Endometrial microvascular endothelial cells (primary cell): ENCODE measurements around the gene SLC28A1. TPM values are rescaled to one million over a fixed set of nuclear protein-coding genes. Genes with fewer than 3 reads are reported as not detected.
"Not testable (repeated sequence)": the region's sequence is repeated elsewhere in the genome, so short reads cannot be mapped to it uniquely, and the experiment has no call there.

Experiments used
- in situ Hi-C: cut with HindIII; loops from 2 replicates; pipeline ENCODE4 v1.10.0; 2017; ENCODE audit warnings: low sequenced_read_pairs, low pct_unique_long_range_greater_than_20kb; ENCODE audit errors: inconsistent ontology term
- total RNA-seq: library from RNA; depleted of rRNA; stranded (reverse); fragments of >200 nt; gene quantifications from one replicate; pipeline ENCODE4 v1.2.3, GENCODE V29; 2015; ENCODE audit errors: inconsistent ontology term

SLC28A1 gene
- total RNA-seq, 1 donor from 2014 or later = not detected

- in situ Hi-C loops = no loop called here
These were observed 25.3 kb upstream of the SLC28A1 start for GRCh38 chr15:84859144-84859543.

- in situ Hi-C loops = no loop called here
These were observed 24.8 kb upstream of the SLC28A1 start for GRCh38 chr15:84859651-84860050.

- in situ Hi-C loops = no loop called here
These were observed 22.7 kb upstream of the SLC28A1 start for GRCh38 chr15:84861781-84862180.

GRCh38 chr15:84862214-84862975 lies 22.1 kb upstream of the SLC28A1 start:
- in situ Hi-C loops = no loop called here

- in situ Hi-C loops = no loop called here
These were observed 20.7 kb upstream of the SLC28A1 start for GRCh38 chr15:84863565-84864443.

GRCh38 chr15:84864444-84864795 lies 20.0 kb upstream of the SLC28A1 start:
- in situ Hi-C loops = no loop called here

GRCh38 chr15:84865074-84865569 lies 19.3 kb upstream of the SLC28A1 start:
- in situ Hi-C loops = no loop called here

- in situ Hi-C loops = no loop called here
These were observed 16.2 kb upstream of the SLC28A1 start for GRCh38 chr15:84868037-84868880.

- in situ Hi-C loops = no loop called here
These were observed 15.0 kb upstream of the SLC28A1 start for GRCh38 chr15:84869510-84869909.

GRCh38 chr15:84871428-84871985 lies 13.0 kb upstream of the SLC28A1 start:
- in situ Hi-C loops = no loop called here

GRCh38 chr15:84872009-84872910 lies 12.2 kb upstream of the SLC28A1 start:
- in situ Hi-C loops = no loop called here

- in situ Hi-C loops = no loop called here
These were observed 10.5 kb upstream of the SLC28A1 start for GRCh38 chr15:84873997-84874396.

- in situ Hi-C loops = no loop called here
These were observed 9.3 kb upstream of the SLC28A1 start for GRCh38 chr15:84874981-84875699.

- in situ Hi-C loops = no loop called here
These were observed 8.2 kb upstream of the SLC28A1 start for GRCh38 chr15:84876269-84876668.

GRCh38 chr15:84877701-84878100 lies 6.8 kb upstream of the SLC28A1 start:
- in situ Hi-C loops = not testable (repeated sequence)

- in situ Hi-C loops = no loop called here
These were observed 6.0 kb upstream of the SLC28A1 start for GRCh38 chr15:84878504-84878903.

GRCh38 chr15:84879088-84879780 lies 5.2 kb upstream of the SLC28A1 start:
- in situ Hi-C loops = no loop called here
